Spleen (tissue), 11 donors: ENCODE results near the gene CYBA. TPM values are rescaled to one million over a fixed set of nuclear protein-coding genes. Genes with fewer than 3 reads are reported as not detected.

ENCODE experiments used
- DNase-seq: peaks from one replicate; pipeline ENCODE4 v3.0.0-alpha.2; 2020
- H3K27ac ChIP-seq, 8 donors: fragments of 200-600 bp; sonication (generic) in 7 of 8; 1 replicate in 4 of 8; 2 replicates in 4 of 8; pipeline versions ENCODE4 v1.5.0 to v1.8.0; 2016 to 2021; ENCODE audit warnings: inconsistent platforms in 4 of 8, mild to moderate bottlenecking in 4 of 8, moderate library complexity in 1 of 8
- H3K27me3 ChIP-seq, 7 donors: fragments of 200-600 bp; sonication (generic) in 6 of 7; replicated peaks in 1 of 7; 1 replicate in 4 of 7; 2 replicates in 3 of 7; pipeline versions ENCODE4 v1.5.0 to v1.8.0; 2016 to 2021; ENCODE audit warnings: inconsistent platforms in 3 of 7, mild to moderate bottlenecking in 1 of 7
- H3K36me3 ChIP-seq, 6 donors: fragments of 200-600 bp; sonication (generic) in 5 of 6; 1 replicate in 4 of 6; 2 replicates in 2 of 6; pipeline versions ENCODE4 v1.5.0 to v1.8.0; 2016 to 2021; ENCODE audit warnings: inconsistent platforms in 2 of 6
- H3K4me1 ChIP-seq, 6 donors: fragments of 200-600 bp; sonication (generic) in 5 of 6; 1 replicate in 3 of 6; 2 replicates in 3 of 6; pipeline versions ENCODE4 v1.5.0 to v1.8.0; 2016 to 2021; ENCODE audit warnings: inconsistent platforms in 3 of 6
- H3K4me3 ChIP-seq, 8 donors: fragments of 200-600 bp; sonication (generic) in 7 of 8; 1 replicate in 4 of 8; 2 replicates in 4 of 8; pipeline versions ENCODE4 v1.5.0 to v1.8.0; 2016 to 2021; ENCODE audit warnings: inconsistent platforms in 4 of 8, mild to moderate bottlenecking in 4 of 8, moderate library complexity in 2 of 8
- H3K9me3 ChIP-seq, 8 donors: fragments of 200-600 bp; sonication (generic) in 7 of 8; 1 replicate in 4 of 8; 2 replicates in 4 of 8; pipeline versions ENCODE4 v1.5.0 to v1.8.0; 2016 to 2021; ENCODE audit warnings: inconsistent platforms in 4 of 8
- CTCF ChIP-seq, 11 experiments: fragments of 200-600 bp in 7 of 11; fragments of 450-650 bp in 4 of 11; sonication (generic) in 4 of 11; IDR thresholded peaks in 8 of 11; conservative IDR thresholded peaks in 3 of 11; 1 replicate in 7 of 11; 2 replicates in 4 of 11; pipeline versions ENCODE4 v1.4.0 to v1.8.0; 2016 to 2021; ENCODE audit warnings: antibody characterized with exemption in 11 of 11, inconsistent platforms in 4 of 11, mild to moderate bottlenecking in 1 of 11
- POLR2A ChIP-seq, 3 donors: fragments of 450-650 bp; IDR thresholded peaks; one replicate each; pipeline ENCODE4 v1.5.1; 2017; ENCODE audit warnings: antibody characterized with exemption in 3 of 3, mild to moderate bottlenecking in 1 of 3
- POLR2AphosphoS5 ChIP-seq, 3 donors: sonication (generic); formaldehyde crosslinking; IDR thresholded peaks; one replicate each; pipeline ENCODE4 v1.5.1; 2017; ENCODE audit warnings: antibody characterized with exemption in 3 of 3
- WGBS, 5 donors: extraction: QIAGEN DNeasy Blood & Tissue Kit in 3 of 5; methylation state at CpG; one replicate each; pipeline versions ENCODE4 v1.1.5 to v1.1.7; 2013 to 2018; 5-methylcytosine and 5-hydroxymethylcytosine counted together
- intact Hi-C: fragments of 100-400 bp; cut with DNase I; formaldehyde crosslinking; loops from one replicate; pipeline ENCODE4 v1.15.0; 2023; ENCODE audit warnings: low total_unique reads
- polyA plus RNA-seq, 3 donors: library from polyadenylated mRNA; stranded (reverse); fragments of 200-250 nt; gene quantifications; one replicate each; pipeline ENCODE4 v1.2.1, GENCODE V29; 2013
- total RNA-seq, 7 donors: library from RNA; depleted of rRNA in 3 of 7; stranded (reverse); fragments of >200 nt in 3 of 7; fragmentation: NEBNext Ultra II Directional in 4 of 7; extraction: Animal tissue kit (Norgen Biotek cat#: 25700) in 4 of 7; gene quantifications; one replicate each; pipeline versions ENCODE4 v1.1.0 to v1.2.1, GENCODE V29; 2016 to 2021
- donor health status: healthy with polysubstance abuse.
- donor health status: DM: no; HTN: no; CAD: no; lungs with moderate emphysema.
- donor health status: DM: no; HTN: no; CAD: no.
- donor health status: Bipolar disorder and iron deficiency.
- donor health status: healthy.
- donor health status: DM: no; HTN: no; CAD: no.
- donor health status: DM: yes; HTN: yes; CAD: no.

CYBA gene
- total and polyA plus RNA-seq, 10 donors: 557 to 925 (median 644) TPM

DNA sequence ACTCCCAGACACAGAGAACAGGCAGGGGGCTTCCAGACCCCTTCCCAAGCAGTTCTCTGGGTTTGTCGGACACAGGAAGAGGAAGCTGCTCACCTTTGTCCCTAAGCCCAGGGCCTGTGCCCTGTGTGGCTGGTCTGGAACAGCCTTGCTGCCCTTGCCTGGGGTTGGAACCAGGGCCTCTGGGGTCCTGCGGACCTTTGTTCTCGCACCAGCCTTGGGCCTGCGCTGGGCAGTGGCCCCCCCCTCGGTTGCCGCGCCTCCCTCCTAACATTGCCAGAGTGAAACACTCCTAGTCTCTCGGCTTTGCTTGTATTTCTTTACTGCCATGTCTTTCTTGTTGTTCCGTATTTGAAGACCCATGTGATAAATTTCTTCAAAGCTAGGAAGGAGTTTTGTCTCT, 21.0 kb downstream of the CYBA start:
- 86 to 97% (median 87%) methylated on average over 7 to 9 of the region's 9 CpGs for WGBS, 5 donors
- Histone ChIP-seq H3K36me3 (peaks cover 0 to 87% (median 68%) of the 10 kb centered on the region in 6 donors), H3K9me3 (no peaks in the 10 kb centered on the region), H3K27me3 (no peaks in the 10 kb centered on the region), H3K4me3 (no peak overlapping the region), H3K27ac (no peak overlapping the region), H3K4me1 (peaks cover 12 to 50% (median 30%) of the 10 kb centered on the region in 6 donors)
- intact Hi-C loops: no loop called here
- TF ChIP-seq CTCF (IDR thresholded peaks at IDR 0.05 in 8 of 11, conservative IDR thresholded peaks at IDR 0.05 in 3 of 11): no peak
- TF ChIP-seq POLR2AphosphoS5 (IDR thresholded peaks at IDR 0.05): peak in 2 of 3 donors; percentile 6 to 10
- no peak for TF ChIP-seq POLR2A (IDR thresholded peaks at IDR 0.05)
- DNase-seq: no peak

DNA sequence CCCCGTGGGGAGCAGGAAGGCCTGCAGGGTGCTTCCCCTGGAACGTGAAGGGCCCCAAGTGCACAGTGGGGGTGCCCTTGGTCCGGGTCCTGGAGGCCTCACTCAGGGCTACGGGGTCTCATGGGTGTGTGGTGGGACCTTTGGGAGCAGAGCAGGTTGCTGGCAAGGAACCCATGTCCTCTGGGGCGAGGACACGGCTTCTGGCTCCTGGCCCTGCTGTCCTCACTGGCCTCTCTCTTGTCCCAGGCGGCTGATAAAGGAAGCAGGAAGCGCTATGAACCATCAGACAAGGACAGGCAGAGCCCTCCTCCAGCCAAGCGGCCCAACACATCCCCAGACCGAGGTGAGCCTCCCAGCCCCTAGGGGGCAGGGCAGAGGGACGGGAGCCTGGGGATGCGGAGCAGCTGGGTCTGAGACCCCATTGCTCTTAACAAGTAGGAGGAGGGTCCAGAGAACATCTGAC, 22.3 kb downstream of the CYBA start:
- 51 to 66% (median 61%) methylated on average over 5 to 12 of the region's 12 CpGs for WGBS, 5 donors
- DNase-seq: peak; percentile 82
- no peak overlapping the region for H3K4me3 ChIP-seq
- peaks cover 1 to 100% (median 81%) of the 10 kb centered on the region in 6 donors for H3K36me3 ChIP-seq
- H3K4me1 ChIP-seq: peaks cover 4 to 37% (median 18%) of the 10 kb centered on the region in 6 donors
- no peaks in the 10 kb centered on the region for H3K9me3 ChIP-seq
- TF ChIP-seq POLR2AphosphoS5 (IDR thresholded peaks at IDR 0.05) (peak; percentile 72 to 79 (median 73)), CTCF (IDR thresholded peaks at IDR 0.05 in 8 of 11, conservative IDR thresholded peaks at IDR 0.05 in 3 of 11) (peak in 8 of 11 experiments; percentile 40 to 65 (median 56)), POLR2A (IDR thresholded peaks at IDR 0.05) (no peak)
- H3K27me3 ChIP-seq: no peaks in the 10 kb centered on the region
- intact Hi-C loops: no loop called here
- peak overlapping the region in 5 of 8 donors; percentile 3 to 66 (median 44) for H3K27ac ChIP-seq

DNA sequence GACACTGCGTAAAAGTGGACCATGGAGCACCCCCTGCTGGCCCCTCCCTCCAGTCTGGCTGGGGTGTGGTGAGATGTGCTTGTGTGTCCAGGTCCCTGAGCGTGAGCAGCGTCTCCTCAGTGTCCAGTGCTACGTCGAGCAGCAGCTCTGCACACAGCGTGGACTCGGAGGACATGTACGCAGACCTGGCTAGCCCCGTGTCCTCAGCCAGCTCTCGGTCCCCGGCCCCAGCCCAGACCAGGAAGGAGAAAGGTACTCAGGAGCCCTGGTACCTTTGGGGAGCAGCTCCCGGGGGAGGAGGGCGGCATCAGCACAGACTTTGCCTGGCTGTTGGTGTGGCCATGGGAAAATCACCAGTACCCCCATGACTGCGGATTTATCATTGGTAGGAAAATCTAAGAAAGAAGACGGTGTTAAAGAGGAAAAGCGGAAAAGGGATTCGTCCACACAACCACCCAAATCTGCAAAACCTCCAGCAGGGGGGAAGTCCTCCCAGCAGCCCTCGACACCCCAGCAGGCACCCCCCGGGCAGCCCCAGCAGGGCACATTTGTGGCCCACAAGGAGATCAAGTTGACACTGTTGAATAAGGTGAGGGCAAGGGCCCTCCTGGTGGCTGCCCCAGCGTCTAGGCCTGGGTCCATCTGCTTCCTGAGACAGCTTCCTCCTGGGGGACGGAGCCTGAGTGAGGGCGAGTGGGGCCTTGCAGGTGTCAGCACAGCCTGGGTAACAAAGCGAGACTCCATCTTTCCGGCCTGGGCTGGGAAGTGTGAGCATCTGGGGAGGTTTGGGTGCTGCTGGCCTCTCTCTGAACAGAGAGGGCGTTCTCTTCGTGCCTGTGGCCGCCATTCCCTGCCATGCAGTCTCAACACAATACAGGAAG, 23.1 kb downstream of the CYBA start:
- Histone ChIP-seq H3K9me3 (no peaks in the 10 kb centered on the region), H3K27me3 (no peaks in the 10 kb centered on the region), H3K36me3 (peaks cover 2 to 100% (median 88%) of the 10 kb centered on the region in 6 donors), H3K4me3 (no peak overlapping the region), H3K27ac (peak overlapping the region in 5 of 8 donors; percentile 3 to 66 (median 44)), H3K4me1 (peaks cover 0 to 30% (median 12%) of the 10 kb centered on the region in 6 donors)
- TF ChIP-seq POLR2AphosphoS5 (IDR thresholded peaks at IDR 0.05): no peak
- no peak for TF ChIP-seq CTCF (IDR thresholded peaks at IDR 0.05 in 8 of 11, conservative IDR thresholded peaks at IDR 0.05 in 3 of 11)
- TF ChIP-seq POLR2A (IDR thresholded peaks at IDR 0.05): no peak
- 82 to 90% (median 88%) methylated on average over 17 to 27 of the region's 27 CpGs for WGBS, 5 donors
- no peak for DNase-seq
- intact Hi-C loops: no loop called here

- H3K36me3 ChIP-seq: peaks cover 2 to 100% (median 87%) of the 10 kb centered on the region in 6 donors
- no peaks in the 10 kb centered on the region for H3K9me3 ChIP-seq
- 95 to 99% (median 95%) methylated on average over 9 of the region's 9 CpGs for WGBS, 5 donors
- no peaks in the 10 kb centered on the region for H3K27me3 ChIP-seq
- intact Hi-C loops: no loop called here
- DNase-seq: no peak
- H3K4me1 ChIP-seq: peaks cover 0 to 24% (median 12%) of the 10 kb centered on the region in 6 donors
- H3K4me3 ChIP-seq: no peak overlapping the region
- no peak overlapping the region for H3K27ac ChIP-seq
- TF ChIP-seq POLR2A (IDR thresholded peaks at IDR 0.05): no peak
- TF ChIP-seq POLR2AphosphoS5 (IDR thresholded peaks at IDR 0.05): no peak
- TF ChIP-seq CTCF (IDR thresholded peaks at IDR 0.05 in 8 of 11, conservative IDR thresholded peaks at IDR 0.05 in 3 of 11): no peak
Observed at GRCh38 chr16:88626646-88627045, 24.2 kb downstream of the CYBA start.
